Coronary artery (tissue), 2 donors: ENCODE measurements around the gene NTNG1.

Experiments
- DNase-seq: peaks from one replicate; pipeline ENCODE4 v3.0.0-alpha.2; 2017; ENCODE audit warnings: low spot score
- H3K27ac ChIP-seq, 2 donors: fragments of 200-600 bp; sonication (generic); one replicate each; pipeline ENCODE4 v1.5.1; 2016 to 2019
- H3K4me3 ChIP-seq: fragments of 200-600 bp; sonication (generic); 2 replicates; pipeline ENCODE4 v1.5.1; 2016; ENCODE audit warnings: mild to moderate bottlenecking, moderate library complexity
- TF ChIP-seq, protein P1 (sequence below): fragments of 200-600 bp; sonication (generic); IDR thresholded peaks from one replicate; pipeline ENCODE4 v1.5.1; 2019; ENCODE audit warnings: antibody characterized with exemption

NTNG1 gene

DNA sequence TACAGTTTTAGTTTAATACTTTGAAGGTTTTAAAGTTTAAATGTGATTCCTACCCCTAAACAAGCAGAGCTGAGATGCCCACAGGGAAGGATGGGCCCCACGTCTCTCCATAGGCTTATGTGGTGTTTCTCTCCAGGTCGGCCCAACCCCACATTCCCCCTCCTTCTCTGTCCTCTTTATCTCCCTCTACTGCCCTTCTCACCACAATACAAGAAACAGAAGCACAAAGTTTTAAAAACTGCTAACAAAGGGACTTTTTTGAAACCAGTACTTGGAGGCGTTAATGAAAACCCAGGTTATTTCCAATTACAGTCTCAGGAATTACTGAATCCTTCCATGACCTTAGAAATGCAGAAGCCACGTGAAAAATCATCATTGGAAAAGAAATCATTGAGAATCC, 324.0 kb downstream of the NTNG1 start:
- no peak overlapping the region for H3K27ac ChIP-seq
- TF ChIP-seq, protein P1, sequence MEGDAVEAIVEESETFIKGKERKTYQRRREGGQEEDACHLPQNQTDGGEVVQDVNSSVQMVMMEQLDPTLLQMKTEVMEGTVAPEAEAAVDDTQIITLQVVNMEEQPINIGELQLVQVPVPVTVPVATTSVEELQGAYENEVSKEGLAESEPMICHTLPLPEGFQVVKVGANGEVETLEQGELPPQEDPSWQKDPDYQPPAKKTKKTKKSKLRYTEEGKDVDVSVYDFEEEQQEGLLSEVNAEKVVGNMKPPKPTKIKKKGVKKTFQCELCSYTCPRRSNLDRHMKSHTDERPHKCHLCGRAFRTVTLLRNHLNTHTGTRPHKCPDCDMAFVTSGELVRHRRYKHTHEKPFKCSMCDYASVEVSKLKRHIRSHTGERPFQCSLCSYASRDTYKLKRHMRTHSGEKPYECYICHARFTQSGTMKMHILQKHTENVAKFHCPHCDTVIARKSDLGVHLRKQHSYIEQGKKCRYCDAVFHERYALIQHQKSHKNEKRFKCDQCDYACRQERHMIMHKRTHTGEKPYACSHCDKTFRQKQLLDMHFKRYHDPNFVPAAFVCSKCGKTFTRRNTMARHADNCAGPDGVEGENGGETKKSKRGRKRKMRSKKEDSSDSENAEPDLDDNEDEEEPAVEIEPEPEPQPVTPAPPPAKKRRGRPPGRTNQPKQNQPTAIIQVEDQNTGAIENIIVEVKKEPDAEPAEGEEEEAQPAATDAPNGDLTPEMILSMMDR, result no peak
- DNase-seq, result no peak
- no peak overlapping the region for H3K4me3 ChIP-seq

DNA sequence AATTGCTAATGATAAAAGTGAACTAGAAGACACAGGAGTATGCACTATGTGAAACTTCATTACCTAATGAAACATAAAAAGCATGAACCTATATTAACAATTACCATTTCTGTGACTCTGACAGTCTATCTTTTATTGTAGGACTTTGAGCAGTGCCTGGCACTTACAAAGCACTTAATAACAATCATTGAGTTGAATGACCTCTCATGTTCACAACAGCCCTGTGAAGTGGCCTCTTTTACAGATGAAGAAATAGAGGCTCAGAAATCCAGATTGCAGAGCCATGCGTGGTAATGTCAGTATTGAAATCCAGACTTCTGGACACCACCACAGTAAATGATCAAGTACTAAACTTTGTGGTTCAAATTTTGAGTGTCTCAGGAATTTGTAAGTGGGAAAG, 326.4 kb downstream of the NTNG1 start:
- no peak for DNase-seq
- H3K4me3 ChIP-seq, result no peak overlapping the region
- TF ChIP-seq, protein P1, result no peak
- H3K27ac ChIP-seq, result no peak overlapping the region

DNA sequence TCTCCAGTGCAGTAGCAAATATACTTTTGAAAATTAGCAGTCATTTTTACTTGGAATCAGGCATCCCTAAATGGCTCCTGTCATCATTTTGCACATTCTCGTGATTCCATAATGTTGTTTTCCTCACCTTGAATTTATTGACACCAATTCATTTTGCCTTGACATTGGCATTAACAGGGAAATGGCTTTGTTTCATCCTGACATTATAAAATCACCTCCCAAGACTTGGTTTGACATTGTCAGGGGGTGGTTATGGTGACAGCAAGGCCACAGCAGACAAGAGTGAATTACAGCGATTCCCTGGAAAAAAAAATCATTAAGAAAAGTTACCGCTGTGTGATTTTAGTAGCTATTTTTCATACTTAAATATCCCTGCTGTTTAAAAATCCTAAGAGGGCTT, 327.0 kb downstream of the NTNG1 start:
- Histone ChIP-seq H3K4me3 (no peak overlapping the region), H3K27ac (no peak overlapping the region)
- no peak for DNase-seq
- TF ChIP-seq, protein P1, result no peak

DNA sequence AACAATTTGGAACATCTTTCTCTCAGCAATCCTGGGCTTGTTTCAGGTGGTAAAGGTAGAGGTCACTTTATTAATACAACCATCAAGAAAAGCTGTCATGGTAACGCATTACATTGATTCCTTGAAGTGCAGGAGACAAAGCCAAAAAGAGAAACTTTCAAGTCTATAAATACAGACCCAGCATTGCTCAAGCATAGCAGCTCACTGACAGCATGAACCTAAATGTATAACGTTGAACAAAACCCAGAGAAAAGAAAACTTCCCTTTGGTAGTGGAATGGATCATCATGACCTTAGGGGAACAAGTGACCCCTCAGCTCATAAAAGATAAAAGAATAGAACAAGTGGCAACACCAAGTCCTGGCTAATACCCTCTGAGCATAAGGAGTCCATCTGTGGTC, 332.2 kb downstream of the NTNG1 start:
- TF ChIP-seq, protein P1, result no peak
- no peak overlapping the region for H3K4me3 ChIP-seq
- DNase-seq, result no peak
- no peak overlapping the region for H3K27ac ChIP-seq

DNA sequence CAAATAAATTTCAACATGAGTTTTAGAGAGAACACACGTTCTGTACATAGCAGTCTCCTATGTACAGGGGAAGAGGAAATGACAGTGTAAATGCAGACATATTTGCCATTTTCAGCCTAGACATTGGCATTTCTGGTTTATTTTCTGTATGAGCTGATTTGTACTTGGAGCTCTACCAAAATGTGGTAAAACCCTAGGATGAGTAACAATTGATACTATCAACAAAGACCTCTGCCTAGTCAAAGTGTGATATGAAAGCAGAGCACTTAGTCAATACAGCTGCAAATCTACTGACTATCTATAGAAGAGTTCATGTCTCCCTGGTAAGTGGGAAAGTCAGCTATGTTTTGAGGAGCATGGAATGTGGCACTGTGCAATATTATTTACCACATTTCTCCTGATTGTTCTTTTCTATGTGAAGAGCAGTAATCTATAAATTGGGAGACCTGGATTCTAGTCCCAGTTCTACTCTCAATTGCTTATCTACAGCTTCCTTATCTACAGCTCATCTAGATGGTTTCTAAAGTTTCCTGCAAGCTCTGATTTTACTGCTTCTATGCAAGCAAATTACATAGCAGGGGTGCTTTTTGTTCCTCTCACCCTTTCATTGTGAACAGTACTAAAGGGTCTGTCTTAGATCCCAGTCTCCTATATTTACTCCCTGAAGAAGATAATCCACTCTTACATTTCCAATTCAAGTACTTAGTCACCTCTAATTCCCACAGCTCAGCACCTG, 334.2 kb downstream of the NTNG1 start:
- Histone ChIP-seq H3K4me3 (no peak overlapping the region), H3K27ac (no peak overlapping the region)
- no peak for DNase-seq
- TF ChIP-seq, protein P1, result no peak

DNA sequence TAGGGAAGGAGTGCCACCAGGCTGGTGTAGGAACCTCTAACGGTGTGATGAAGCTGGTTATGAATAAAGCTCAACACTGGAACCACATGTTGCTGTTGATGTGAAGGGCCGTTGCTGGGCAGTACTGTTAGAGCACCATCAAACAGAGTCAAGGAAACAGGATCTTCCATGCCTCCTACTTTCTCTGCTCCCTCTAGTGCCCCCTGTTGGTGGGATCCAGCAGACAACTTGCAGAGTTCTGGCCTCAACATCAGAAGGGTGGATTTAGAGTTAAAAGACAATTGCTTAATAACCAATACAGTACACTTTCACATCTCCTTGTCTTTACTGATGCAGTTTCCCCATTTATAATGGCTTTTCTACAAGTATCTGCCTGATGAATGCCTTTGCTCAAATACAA, 336.4 kb downstream of the NTNG1 start:
- Histone ChIP-seq H3K27ac (no peak overlapping the region), H3K4me3 (no peak overlapping the region)
- no peak for DNase-seq
- TF ChIP-seq, protein P1, result no peak

DNA sequence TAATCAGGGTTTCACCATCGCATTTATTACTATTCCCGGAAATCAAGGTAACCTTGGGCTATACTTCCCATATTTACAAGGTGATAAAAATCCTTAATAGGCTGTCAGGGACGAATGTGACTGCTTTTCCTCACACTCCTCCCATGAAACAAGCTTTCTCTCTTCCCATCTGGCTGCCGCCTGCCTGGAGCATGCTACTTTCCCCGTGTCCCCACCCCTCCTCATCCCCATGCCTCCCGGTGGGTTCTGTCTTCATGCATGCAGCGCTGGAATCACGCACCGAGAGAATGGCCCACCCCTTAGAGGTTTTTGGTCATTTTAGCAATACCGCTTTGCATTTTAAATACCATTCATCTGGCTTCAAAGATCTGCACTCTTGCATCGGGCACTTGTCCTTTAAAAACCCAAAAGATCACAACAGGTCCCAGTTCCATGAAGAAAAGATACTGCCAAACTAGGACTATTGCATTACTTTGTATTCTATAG, 339.1 kb downstream of the NTNG1 start:
- TF ChIP-seq, protein P1, result no peak

More for the DNA sequence above, 339.1 kb downstream of the NTNG1 start:
- DNase-seq, result no peak
- Histone ChIP-seq H3K27ac (no peak overlapping the region), H3K4me3 (no peak overlapping the region)
